Gastrocnemius medialis (tissue), 4 donors: ENCODE data around the gene TRAPPC2L.

Experiments
- CTCF ChIP-seq, 5 experiments: fragments of 450-650 bp in 3 of 5; fragments of 200-600 bp in 2 of 5; sonication (generic) in 2 of 5; IDR thresholded peaks in 4 of 5; conservative IDR thresholded peaks in 1 of 5; 1 replicate in 4 of 5; 2 replicates in 1 of 5; pipeline ENCODE4 v1.5.1; 2016 to 2019; ENCODE audit warnings: antibody characterized with exemption in 5 of 5, mild to moderate bottlenecking in 3 of 5, moderate library complexity in 3 of 5
- POLR2A ChIP-seq, 2 donors: fragments of 450-650 bp; IDR thresholded peaks; one replicate each; pipeline ENCODE4 v1.6.1; 2017; ENCODE audit warnings: antibody characterized with exemption in 2 of 2, mild to moderate bottlenecking in 2 of 2, moderate library complexity in 2 of 2

DNA sequence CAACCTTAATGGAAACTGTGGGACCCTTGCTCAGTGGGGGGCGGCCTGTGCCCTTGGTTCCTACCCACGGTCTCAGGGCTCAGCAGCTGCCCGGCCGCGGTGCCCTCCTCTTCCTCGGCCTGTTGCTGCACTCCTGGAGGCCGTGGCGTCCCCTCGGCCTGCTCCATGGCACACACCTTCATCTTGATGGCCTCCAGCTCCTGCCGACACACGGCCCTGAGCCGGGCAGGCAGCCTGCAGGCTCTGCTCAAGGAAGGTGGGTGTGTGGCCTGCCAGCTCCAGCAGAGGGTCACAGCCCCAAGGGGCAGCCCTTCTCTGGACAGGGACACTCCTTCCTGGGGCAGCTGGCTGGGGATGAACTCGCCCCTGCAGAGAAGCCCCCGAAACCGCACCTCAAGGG, 8.8 kb downstream of the TRAPPC2L start:
- TF ChIP-seq POLR2A (IDR thresholded peaks at IDR 0.05) (no peak), CTCF (IDR thresholded peaks at IDR 0.05 in 4 of 5, conservative IDR thresholded peaks at IDR 0.05 in 1 of 5) (no peak)
